SK-N-SH (cell line): ENCODE data around the gene EPX. TPM values are rescaled to one million over a fixed set of nuclear protein-coding genes. Genes with fewer than 3 reads are reported as not detected.

Source experiments
- CTCF ChIA-PET: fragments of 300-600, 350-600 bp; formaldehyde crosslinking; extraction: SDS; loops from one replicate; lab custom pipeline; 2021; lab: Yijun Ruan, JAX
- POLR2A ChIA-PET: fragments of 350-600 bp; sonication (Branson Sonifier 250); formaldehyde crosslinking; extraction: SDS; loops from one replicate; lab custom pipeline; 2020; ENCODE audit warnings: antibody characterized with exemption, inconsistent platforms; lab: Yijun Ruan, JAX
- DNase-seq: peaks from one replicate; pipeline ENCODE4 v3.0.0; 2012
- H2AFZ ChIP-seq: fragments of 200-600 bp; sonication (generic); 2 replicates; pipeline ENCODE4 v1.8.1; 2016; ENCODE audit warnings: antibody characterized with exemption, mild to moderate bottlenecking, low read depth
- H3F3A ChIP-seq: fragments of 200-600 bp; sonication (generic); replicated peaks from 2 replicates; pipeline ENCODE3; 2016; ENCODE audit warnings: antibody characterized with exemption, mild to moderate bottlenecking; ENCODE audit not compliant: insufficient read depth
- H3K27ac ChIP-seq, 2 experiments: fragments of 200-500 bp in 1 of 2; fragments of 200-600 bp in 1 of 2; sonication (Bioruptor generic) in 1 of 2; sonication (generic), shearing (Covaris generic) in 1 of 2; 2 replicates each; pipeline versions ENCODE4 v1.5.1 to v1.6.1; 2014 to 2016; ENCODE audit warnings: low read depth in 2 of 2, inconsistent platforms in 1 of 2, low read length in 1 of 2, mild to moderate bottlenecking in 1 of 2, mixed read lengths in 1 of 2
- H3K27me3 ChIP-seq: fragments of 200-600 bp; sonication (generic), shearing (Covaris generic); 2 replicates; pipeline ENCODE4 v1.6.1; 2016; ENCODE audit warnings: mixed run types; ENCODE audit not compliant: insufficient read depth
- H3K36me3 ChIP-seq, 2 experiments: fragments of 200-500 bp in 1 of 2; fragments of 200-600 bp in 1 of 2; sonication (Bioruptor generic) in 1 of 2; sonication (generic) in 1 of 2; replicated peaks in 1 of 2; 2 replicates each; pipeline versions ENCODE3 to v1.5.1; 2014 to 2016; ENCODE audit warnings: low read length in 1 of 2, mild to moderate bottlenecking in 1 of 2; ENCODE audit not compliant: insufficient read depth in 2 of 2, control insufficient read depth in 1 of 2
- H3K4me1 ChIP-seq, 2 experiments: fragments of 200-500 bp in 1 of 2; fragments of 200-600 bp in 1 of 2; sonication (Bioruptor generic) in 1 of 2; sonication (generic), shearing (Covaris generic) in 1 of 2; 2 replicates each; pipeline versions ENCODE4 v1.5.1 to v1.6.1; 2014 to 2016; ENCODE audit warnings: low read depth in 1 of 2, low read length in 1 of 2, mixed run types in 1 of 2; ENCODE audit not compliant: insufficient read depth in 2 of 2, control insufficient read depth in 1 of 2
- H3K4me2 ChIP-seq: fragments of 200-600 bp; sonication (generic), shearing (Covaris generic); 2 replicates; pipeline ENCODE4 v1.6.1; 2017; ENCODE audit warnings: mixed run types
- H3K4me3 ChIP-seq, 2 experiments: fragments of 200-500 bp in 1 of 2; fragments of 200-600 bp in 1 of 2; sonication (Bioruptor generic) in 1 of 2; sonication (generic), shearing (Covaris generic) in 1 of 2; 2 replicates each; pipeline versions ENCODE4 v1.5.1 to v1.8.1; 2014 to 2016; ENCODE audit warnings: low read depth in 2 of 2, inconsistent platforms in 1 of 2, low read length in 1 of 2, mild to moderate bottlenecking in 1 of 2, mixed read lengths in 1 of 2, moderate library complexity in 1 of 2
- H3K79me2 ChIP-seq: fragments of 200-600 bp; sonication (generic); 2 replicates; pipeline ENCODE4 v1.8.1; 2017; ENCODE audit warnings: mild to moderate bottlenecking; ENCODE audit not compliant: insufficient read depth
- H3K9ac ChIP-seq: fragments of 200-600 bp; sonication (generic); 2 replicates; pipeline ENCODE4 v1.6.1; 2017; ENCODE audit warnings: mixed run types
- H3K9me2 ChIP-seq: fragments of 200-600 bp; sonication (generic); 2 replicates; pipeline ENCODE4 v1.6.1; 2017; ENCODE audit warnings: mixed run types
- H3K9me3 ChIP-seq: fragments of 200-600 bp; sonication (generic); 2 replicates; pipeline ENCODE4 v1.6.1; 2017; ENCODE audit warnings: mixed run types, mild to moderate bottlenecking, moderate library complexity
- H4K20me1 ChIP-seq: fragments of 200-600 bp; sonication (generic); 2 replicates; pipeline ENCODE4 v1.6.1; 2017; ENCODE audit warnings: mild to moderate bottlenecking, mixed run types; ENCODE audit not compliant: insufficient read depth
- EP300 ChIP-seq, 2 experiments: IDR thresholded peaks; 2 replicates each; pipeline versions ENCODE4 v1.4.0 to v1.6.1; 2012; ENCODE audit warnings: borderline replicate concordance in 1 of 2, low read depth in 1 of 2, low read length in 1 of 2
- FOXM1 ChIP-seq: IDR thresholded peaks from 2 replicates; pipeline ENCODE4 v1.4.0; 2012; ENCODE audit warnings: low read depth, mild to moderate bottlenecking
- NRF1 ChIP-seq: IDR thresholded peaks from 2 replicates; pipeline ENCODE4 v1.6.1; 2012; ENCODE audit warnings: low read depth, mild to moderate bottlenecking, low read length
- POLR2AphosphoS5 ChIP-seq: IDR thresholded peaks from 2 replicates; pipeline ENCODE4 v1.6.1; 2012; ENCODE audit warnings: low read depth, low read length
- TEAD4 ChIP-seq: IDR thresholded peaks from 2 replicates; pipeline ENCODE4 v1.4.0; 2012; ENCODE audit warnings: mild to moderate bottlenecking, borderline replicate concordance; ENCODE audit not compliant: insufficient read depth
- WGBS: methylation state at CpG from one replicate; pipeline ENCODE4 v1.1.6; 2017; ENCODE audit warnings: low lambda C conversion rate; 5-methylcytosine and 5-hydroxymethylcytosine counted together
- polyA plus RNA-seq, 3 experiments: library from polyadenylated mRNA; depleted of rRNA; stranded (reverse); fragments of >200 nt; gene quantifications; 2 replicates each; pipeline ENCODE4 v1.2.3, GENCODE V29; 2012
- TF ChIP-seq, protein P1 (sequence below): fragments of 150-350 bp; IDR thresholded peaks from 2 replicates; pipeline ENCODE4 v1.6.1; 2017; ENCODE audit warnings: antibody characterized with exemption, low read length, low read depth, borderline replicate concordance
- TF ChIP-seq, protein P2 (sequence below): IDR thresholded peaks from 2 replicates; pipeline ENCODE4; 2012

The EPX gene
- polyA plus RNA-seq, 1 of the 3 experiments (the other 2 are of a cell fraction): 0.02 TPM

DNA sequence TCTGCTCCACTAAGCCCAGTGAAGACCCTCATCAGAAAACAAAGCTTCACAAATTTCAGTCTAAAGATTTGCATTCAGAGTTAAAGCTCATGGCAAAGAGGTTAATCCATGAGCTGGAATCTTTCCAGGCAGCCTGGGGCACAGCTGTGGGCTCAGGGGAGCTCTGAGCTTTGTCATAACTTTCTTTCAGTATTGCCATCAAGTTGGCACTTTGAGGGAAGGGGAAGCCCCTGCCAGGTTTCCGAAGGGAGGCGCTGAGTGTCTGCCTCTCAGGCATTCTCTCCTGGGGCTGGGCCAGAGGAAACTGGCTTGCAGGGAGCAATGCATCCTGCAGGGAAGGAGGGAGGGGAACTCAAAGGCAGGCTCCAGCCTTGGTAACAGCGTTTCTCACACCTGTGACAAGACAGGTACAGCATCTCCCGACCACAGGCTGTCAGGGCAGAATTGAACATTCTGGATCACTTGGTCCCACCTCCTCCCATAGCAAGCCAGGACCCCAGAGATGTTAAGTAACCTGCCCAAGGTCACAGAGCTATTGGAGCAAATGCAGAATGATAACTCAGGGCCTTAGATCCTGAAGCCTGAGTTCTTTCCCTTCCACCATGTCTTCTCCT, 49.8 kb downstream of the EPX start:
- DNase-seq: no peak
- H3K4me3 ChIP-seq: no peak overlapping the region
- H3K79me2 ChIP-seq: no peaks in the 10 kb centered on the region
- H4K20me1 ChIP-seq: no peaks in the 10 kb centered on the region
- CTCF ChIA-PET: interaction anchor here (0.7 to 1.8 kb wide), 6 partner anchors 8 to 176 kb away, joined by 3 to 12 read pairs (median 3); no protein-coding TSS in a partner anchor
- H3K9ac ChIP-seq: no peak overlapping the region
- no peaks in the 10 kb centered on the region for H3K36me3 ChIP-seq
- H3K4me2 ChIP-seq: no peak overlapping the region
- POLR2A ChIA-PET: interaction anchor here (0.6 kb wide), 1 partner anchor 117 kb away, joined by 3 read pairs; no protein-coding TSS in a partner anchor
- H3F3A ChIP-seq: no peaks in the 10 kb centered on the region
- 0% methylated on average over 4 of the region's 4 CpGs for WGBS
- no peak overlapping the region for H3K27ac ChIP-seq
- H3K4me1 ChIP-seq: no peaks in the 10 kb centered on the region
- peaks cover 96% of the 10 kb centered on the region for H3K27me3 ChIP-seq
- no peaks in the 10 kb centered on the region for H3K9me2 ChIP-seq
- H3K9me3 ChIP-seq: no peaks in the 10 kb centered on the region
- no peak overlapping the region for H2AFZ ChIP-seq
- TF ChIP-seq EP300 (IDR thresholded peaks at IDR 0.05; ENCODE audit: borderline replicate concordance in 1 of 2, low read depth in 1 of 2, low read length in 1 of 2) (no peak), FOXM1 (no peak), NRF1 (no peak)

DNA sequence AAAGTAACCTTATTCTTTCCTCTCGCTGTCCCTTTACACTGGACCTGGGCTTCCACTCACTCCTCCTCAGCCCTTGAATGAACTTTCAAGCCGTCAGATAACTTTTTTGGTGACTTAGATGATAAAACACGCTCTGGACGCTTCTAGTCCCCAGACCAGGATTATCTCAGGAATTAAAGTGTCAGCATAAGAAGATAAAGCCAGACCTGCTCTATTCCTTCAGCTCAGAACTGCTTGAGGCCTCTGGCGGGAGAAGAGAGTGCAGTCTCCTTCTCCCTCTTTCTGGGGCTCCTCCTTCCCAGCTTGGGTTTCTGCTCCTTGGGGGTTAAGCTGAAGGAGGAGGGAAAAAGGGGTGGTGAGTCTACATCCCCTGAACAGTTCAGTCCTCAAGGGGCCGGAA, 52.4 kb downstream of the EPX start:
- POLR2A ChIA-PET: interaction anchor here (0.6 kb wide), 1 partner anchor 64 kb away, joined by 3 read pairs; no protein-coding TSS in a partner anchor
- no peak overlapping the region for H2AFZ ChIP-seq
- no peaks in the 10 kb centered on the region for H3K9me3 ChIP-seq
- no peak overlapping the region for H3K4me3 ChIP-seq
- DNase-seq: no peak
- no peaks in the 10 kb centered on the region for H3K9me2 ChIP-seq
- no peaks in the 10 kb centered on the region for H3K36me3 ChIP-seq
- no peaks in the 10 kb centered on the region for H3K79me2 ChIP-seq
- peaks cover 0 to 8% of the 10 kb centered on the region in 2 experiments; a peak in 1 of 4 replicates for H3K4me1 ChIP-seq
- peaks cover 89% of the 10 kb centered on the region for H3K27me3 ChIP-seq
- 17% methylated on average over 6 of the region's 6 CpGs for WGBS
- TF ChIP-seq TEAD4 (no peak), POLR2AphosphoS5 (no peak)
- TF ChIP-seq, protein P1, sequence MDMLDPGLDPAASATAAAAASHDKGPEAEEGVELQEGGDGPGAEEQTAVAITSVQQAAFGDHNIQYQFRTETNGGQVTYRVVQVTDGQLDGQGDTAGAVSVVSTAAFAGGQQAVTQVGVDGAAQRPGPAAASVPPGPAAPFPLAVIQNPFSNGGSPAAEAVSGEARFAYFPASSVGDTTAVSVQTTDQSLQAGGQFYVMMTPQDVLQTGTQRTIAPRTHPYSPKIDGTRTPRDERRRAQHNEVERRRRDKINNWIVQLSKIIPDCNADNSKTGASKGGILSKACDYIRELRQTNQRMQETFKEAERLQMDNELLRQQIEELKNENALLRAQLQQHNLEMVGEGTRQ: no peak
- TF ChIP-seq, protein P2, sequence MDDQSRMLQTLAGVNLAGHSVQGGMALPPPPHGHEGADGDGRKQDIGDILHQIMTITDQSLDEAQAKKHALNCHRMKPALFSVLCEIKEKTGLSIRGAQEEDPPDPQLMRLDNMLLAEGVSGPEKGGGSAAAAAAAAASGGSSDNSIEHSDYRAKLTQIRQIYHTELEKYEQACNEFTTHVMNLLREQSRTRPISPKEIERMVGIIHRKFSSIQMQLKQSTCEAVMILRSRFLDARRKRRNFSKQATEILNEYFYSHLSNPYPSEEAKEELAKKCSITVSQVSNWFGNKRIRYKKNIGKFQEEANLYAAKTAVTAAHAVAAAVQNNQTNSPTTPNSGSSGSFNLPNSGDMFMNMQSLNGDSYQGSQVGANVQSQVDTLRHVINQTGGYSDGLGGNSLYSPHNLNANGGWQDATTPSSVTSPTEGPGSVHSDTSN: no peak
- H3K4me2 ChIP-seq: no peak overlapping the region
- no peak overlapping the region for H3K27ac ChIP-seq
- no peaks in the 10 kb centered on the region for H3F3A ChIP-seq
- H4K20me1 ChIP-seq: no peaks in the 10 kb centered on the region
- CTCF ChIA-PET: interaction anchor here (0.6 to 1.5 kb wide), 3 partner anchors 26 to 173 kb away, joined by 3 read pairs; partner anchors contain the start of gene MKS1
- H3K9ac ChIP-seq: no peak overlapping the region
